Erythroblast (primary cell): ENCODE results near the gene WDR31.

ENCODE experiments used
- DNase-seq, 2 experiments: peaks; one replicate each; lab custom pipeline; 2025; lab: John Stamatoyannopoulos, UW
- GATA1 ChIP-seq: IDR thresholded peaks from 2 replicates; pipeline ENCODE4 v1.6.1; 2011; ENCODE audit warnings: low read depth, mild to moderate bottlenecking, control low read depth, low read length, moderate library complexity
- POLR2A ChIP-seq: IDR thresholded peaks from 2 replicates; pipeline ENCODE4 v1.6.1; 2011; ENCODE audit warnings: mild to moderate bottlenecking, low read length

Gene WDR31

GRCh38 chr9:113373676-113374392 lies 33.8 kb upstream of the WDR31 start:
- no peak for TF ChIP-seq GATA1
- no peak for TF ChIP-seq POLR2A
- DNase-seq = no peak

- DNase-seq = no peak
- TF ChIP-seq POLR2A (no peak), GATA1 (no peak)
These were observed 33.2 kb upstream of the WDR31 start for GRCh38 chr9:113373256-113373655.

GRCh38 chr9:113372059-113372458 lies 32.0 kb upstream of the WDR31 start:
- no peak for DNase-seq
- TF ChIP-seq POLR2A (no peak), GATA1 (no peak)

GRCh38 chr9:113370806-113371325 lies 30.8 kb upstream of the WDR31 start:
- no peak for DNase-seq
- no peak for TF ChIP-seq POLR2A
- no peak for TF ChIP-seq GATA1

- DNase-seq = no peak
- TF ChIP-seq GATA1 (no peak), POLR2A (no peak)
These were observed 29.7 kb upstream of the WDR31 start for GRCh38 chr9:113369855-113370140.

GRCh38 chr9:113368982-113369854 lies 29.1 kb upstream of the WDR31 start:
- peak; percentile 70 to 91 for DNase-seq
- TF ChIP-seq GATA1 (peak; percentile 92), POLR2A (peak; percentile 24)

GRCh38 chr9:113368348-113368981 lies 28.4 kb upstream of the WDR31 start:
- peak; percentile 54 to 59 for DNase-seq
- TF ChIP-seq POLR2A (no peak), GATA1 (no peak)

GRCh38 chr9:113365652-113366051 lies 25.6 kb upstream of the WDR31 start:
- DNase-seq = peak; percentile 38 to 60

- peak; percentile 77 to 78 for DNase-seq
- TF ChIP-seq GATA1 = no peak
- no peak for TF ChIP-seq POLR2A
These were observed 24.9 kb upstream of the WDR31 start for GRCh38 chr9:113364951-113365350.

- TF ChIP-seq GATA1 (no peak), POLR2A (no peak)
- no peak for DNase-seq
These were observed 23.3 kb upstream of the WDR31 start for GRCh38 chr9:113363336-113363735.

GRCh38 chr9:113361304-113362018 lies 21.4 kb upstream of the WDR31 start:
- DNase-seq = no peak
- TF ChIP-seq POLR2A (no peak), GATA1 (no peak)

GRCh38 chr9:113360242-113360842 lies 20.3 kb upstream of the WDR31 start:
- no peak for DNase-seq
- TF ChIP-seq GATA1 (no peak), POLR2A (no peak)

- TF ChIP-seq POLR2A (no peak), GATA1 (no peak)
- no peak for DNase-seq
These were observed 19.3 kb upstream of the WDR31 start for GRCh38 chr9:113359385-113359784.
